ENCODE measurements around the gene OR6J1. TPM values are rescaled to one million over a fixed set of nuclear protein-coding genes. Genes with fewer than 3 reads are reported as not detected.
A peak's percentile ranks its signal among the peaks of the same experiment; 100 is the strongest.

Gene OR6J1
- total RNA-seq, 1 donor from 2014 or later, result not detected

DNA sequence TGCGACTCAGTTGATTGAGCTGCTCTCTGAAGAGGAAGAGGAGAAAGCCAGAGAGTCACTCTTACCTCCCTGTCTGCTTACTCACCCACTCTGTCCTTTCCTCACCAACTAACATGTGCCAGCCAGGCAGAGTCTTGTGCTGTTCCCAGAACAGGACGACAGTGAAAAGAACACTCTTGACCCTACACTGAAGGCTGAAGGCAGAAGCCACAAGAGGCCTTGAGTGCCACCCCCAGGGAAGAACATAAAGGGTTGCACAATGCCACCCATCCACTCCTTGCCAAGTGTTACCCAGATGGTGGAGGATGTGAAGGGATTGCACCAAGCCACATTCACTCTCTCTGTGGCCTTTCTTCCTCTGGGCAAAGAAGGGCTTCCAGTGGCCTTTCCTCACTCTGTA, 33.2 kb downstream of the OR6J1 start:
- H3K9me3 Mint-ChIP-seq, result no peaks in the 10 kb centered on the region
- peaks cover 37% of the 10 kb centered on the region for H3K36me3 Mint-ChIP-seq (ENCODE audit: low read depth)
- no peak overlapping the region for H3K4me3 Mint-ChIP-seq
- DNase-seq, result no peak
- no peak overlapping the region for H3K27ac Mint-ChIP-seq
- no peaks in the 10 kb centered on the region for H3K4me1 Mint-ChIP-seq
- no peaks in the 10 kb centered on the region for H3K27me3 Mint-ChIP-seq
- intact Hi-C loops (cut with micrococcal nuclease), result no loop called here

DNA sequence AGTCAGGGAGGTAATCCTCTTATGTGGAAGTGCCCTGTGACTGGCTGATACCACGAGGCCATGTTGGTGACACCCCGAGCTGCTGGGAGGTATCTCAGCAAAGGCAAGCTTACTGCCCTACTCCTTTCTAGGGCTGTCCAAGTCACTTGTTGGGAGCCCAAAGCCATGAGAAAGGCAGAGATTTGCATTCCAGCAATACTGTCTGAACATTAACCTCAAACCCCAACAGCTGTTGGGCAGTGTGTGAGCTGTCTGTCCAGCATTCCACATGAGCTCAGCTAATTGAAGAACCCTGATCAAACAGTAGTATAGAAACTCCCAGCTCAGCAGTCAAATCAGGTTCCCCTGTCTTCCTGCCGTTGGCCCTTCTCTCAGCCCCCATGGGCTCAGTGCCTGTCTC, 36.9 kb downstream of the OR6J1 start:
- intact Hi-C loops (cut with micrococcal nuclease), result no loop called here
- no peaks in the 10 kb centered on the region for H3K9me3 Mint-ChIP-seq
- no peaks in the 10 kb centered on the region for H3K27me3 Mint-ChIP-seq
- H3K27ac Mint-ChIP-seq, result no peak overlapping the region
- no peak overlapping the region for H3K4me3 Mint-ChIP-seq
- no peak for DNase-seq
- H3K4me1 Mint-ChIP-seq, result no peaks in the 10 kb centered on the region
- H3K36me3 Mint-ChIP-seq (ENCODE audit: low read depth), result peaks cover 68% of the 10 kb centered on the region

DNA sequence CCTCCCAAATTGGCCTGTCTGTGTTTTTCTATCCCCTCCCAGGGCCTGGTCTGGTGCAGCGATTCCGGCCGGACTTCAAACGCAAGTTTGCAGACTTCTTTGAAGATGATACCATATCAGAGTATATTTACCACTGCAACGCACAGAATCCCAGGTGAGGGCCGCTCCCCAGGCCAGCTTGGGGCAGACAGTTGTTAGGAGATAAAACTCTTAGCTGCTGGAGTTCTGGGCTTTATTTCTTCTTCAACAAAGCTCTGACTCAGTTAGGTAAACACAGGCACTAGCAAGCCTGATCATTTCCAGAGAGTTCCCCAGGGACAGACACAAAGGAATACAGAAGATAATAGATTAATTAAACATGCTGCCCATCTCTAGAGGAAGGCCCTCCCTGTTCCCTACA, 37.8 kb downstream of the OR6J1 start:
- Mint-ChIP-seq H3K4me3 (no peak overlapping the region), H3K27me3 (no peaks in the 10 kb centered on the region), H3K36me3 (ENCODE audit: low read depth) (peaks cover 72% of the 10 kb centered on the region), H3K27ac (no peak overlapping the region), H3K4me1 (peaks cover 5% of the 10 kb centered on the region), H3K9me3 (no peaks in the 10 kb centered on the region)
- no peak for DNase-seq
- intact Hi-C loops (cut with micrococcal nuclease), result no loop called here

DNA sequence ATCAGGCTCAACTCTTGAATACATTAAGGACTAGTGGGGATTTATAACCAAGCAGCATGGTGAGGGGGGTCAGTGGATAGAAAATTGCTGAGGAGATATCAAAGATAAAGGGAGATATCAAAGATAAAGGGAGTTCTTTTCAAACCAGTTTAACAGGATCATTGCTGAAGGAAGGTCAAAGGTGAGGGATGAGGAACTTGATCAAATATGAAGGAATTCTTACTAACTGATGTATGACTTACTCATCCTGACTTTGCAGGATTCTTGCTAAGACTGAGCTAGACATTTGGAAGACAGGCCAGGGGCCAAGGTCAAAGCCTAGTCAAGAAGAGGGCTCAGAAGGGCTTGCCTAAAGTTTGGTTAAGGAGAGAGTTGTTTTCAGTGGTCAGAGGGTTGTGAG, 41.3 kb downstream of the OR6J1 start:
- H3K4me1 Mint-ChIP-seq, result peaks cover 32% of the 10 kb centered on the region
- H3K36me3 Mint-ChIP-seq (ENCODE audit: low read depth), result peaks cover 62% of the 10 kb centered on the region
- H3K9me3 Mint-ChIP-seq, result no peaks in the 10 kb centered on the region
- no peak overlapping the region for H3K4me3 Mint-ChIP-seq
- DNase-seq, result no peak
- no peaks in the 10 kb centered on the region for H3K27me3 Mint-ChIP-seq
- no peak overlapping the region for H3K27ac Mint-ChIP-seq
- intact Hi-C loops (cut with micrococcal nuclease), result no loop called here

DNA sequence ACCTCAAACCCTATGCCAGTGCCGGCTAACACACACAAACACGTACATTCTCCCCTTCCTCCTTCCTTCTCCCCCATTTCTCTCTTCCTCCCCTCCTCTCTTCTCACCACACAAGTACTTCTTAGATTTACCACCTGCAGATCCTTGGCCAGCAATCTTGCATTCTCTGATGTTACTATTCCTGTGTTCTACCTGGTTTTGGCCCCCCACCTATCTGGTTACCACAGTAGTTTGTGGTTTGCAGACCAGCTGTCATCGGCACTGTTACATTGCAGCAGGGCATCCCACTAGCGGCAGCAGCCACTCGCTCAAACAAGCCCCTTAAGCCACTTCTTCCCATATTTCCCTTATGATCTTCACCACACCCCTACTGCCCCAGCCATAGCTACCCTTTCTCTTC, 42.2 kb downstream of the OR6J1 start:
- peaks cover 38% of the 10 kb centered on the region for H3K4me1 Mint-ChIP-seq
- no peak overlapping the region for H3K27ac Mint-ChIP-seq
- no peak overlapping the region for H3K4me3 Mint-ChIP-seq
- DNase-seq, result no peak
- no peaks in the 10 kb centered on the region for H3K9me3 Mint-ChIP-seq
- intact Hi-C loops (cut with micrococcal nuclease), result no loop called here
- no peaks in the 10 kb centered on the region for H3K27me3 Mint-ChIP-seq
- H3K36me3 Mint-ChIP-seq (ENCODE audit: low read depth), result peaks cover 57% of the 10 kb centered on the region

DNA sequence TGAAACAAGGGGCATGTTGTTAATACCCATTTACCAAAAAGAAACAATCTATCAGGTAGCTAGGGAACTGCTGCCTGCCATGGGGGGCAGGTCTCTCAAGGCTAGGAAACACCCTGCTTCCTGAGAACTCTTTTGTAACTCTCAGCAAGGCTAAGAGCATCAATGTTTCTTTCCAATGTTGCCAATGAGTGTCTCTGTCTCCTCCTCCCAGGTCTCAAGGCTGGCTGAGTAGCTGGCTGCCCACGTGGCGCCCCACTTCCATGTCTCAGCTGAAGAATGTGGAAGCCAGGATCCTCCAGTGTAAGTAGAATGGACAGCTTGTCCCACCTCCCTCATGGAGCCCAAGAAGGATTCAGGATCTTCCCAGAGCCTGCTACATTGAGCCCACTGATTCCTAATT, 42.7 kb downstream of the OR6J1 start:
- H3K4me3 Mint-ChIP-seq, result no peak overlapping the region
- H3K27ac Mint-ChIP-seq, result no peak overlapping the region
- peaks cover 54% of the 10 kb centered on the region for H3K36me3 Mint-ChIP-seq (ENCODE audit: low read depth)
- DNase-seq, result no peak
- no peaks in the 10 kb centered on the region for H3K27me3 Mint-ChIP-seq
- intact Hi-C loops (cut with micrococcal nuclease), result no loop called here
- no peaks in the 10 kb centered on the region for H3K9me3 Mint-ChIP-seq
- peaks cover 38% of the 10 kb centered on the region for H3K4me1 Mint-ChIP-seq

DNA sequence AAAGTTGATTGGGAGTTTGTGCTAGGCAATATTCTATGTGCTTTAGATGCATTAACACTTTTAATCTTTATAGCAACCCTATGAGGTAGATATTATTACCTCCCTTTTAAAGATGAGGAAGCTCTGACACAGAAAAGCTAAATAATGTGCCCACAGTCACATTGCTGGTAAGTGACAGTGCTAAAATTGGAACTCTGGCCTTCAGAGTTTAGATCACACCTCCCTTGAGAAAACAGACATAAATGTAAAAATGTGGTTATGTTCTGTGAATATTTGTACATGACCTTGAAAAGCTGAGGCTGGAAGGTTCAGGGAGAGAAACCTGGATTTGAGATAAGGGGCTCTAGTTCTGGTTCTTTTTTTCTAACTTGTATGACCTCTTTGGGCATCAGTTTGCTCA, 44.1 kb downstream of the OR6J1 start:
- intact Hi-C loops (cut with micrococcal nuclease), result no loop called here
- H3K27ac Mint-ChIP-seq, result no peak overlapping the region
- peaks cover 40% of the 10 kb centered on the region for H3K36me3 Mint-ChIP-seq (ENCODE audit: low read depth)
- no peaks in the 10 kb centered on the region for H3K9me3 Mint-ChIP-seq
- DNase-seq, result no peak
- peaks cover 39% of the 10 kb centered on the region for H3K4me1 Mint-ChIP-seq
- peak overlapping the region; percentile 6 for H3K4me3 Mint-ChIP-seq
- peaks cover 2% of the 10 kb centered on the region for H3K27me3 Mint-ChIP-seq

DNA sequence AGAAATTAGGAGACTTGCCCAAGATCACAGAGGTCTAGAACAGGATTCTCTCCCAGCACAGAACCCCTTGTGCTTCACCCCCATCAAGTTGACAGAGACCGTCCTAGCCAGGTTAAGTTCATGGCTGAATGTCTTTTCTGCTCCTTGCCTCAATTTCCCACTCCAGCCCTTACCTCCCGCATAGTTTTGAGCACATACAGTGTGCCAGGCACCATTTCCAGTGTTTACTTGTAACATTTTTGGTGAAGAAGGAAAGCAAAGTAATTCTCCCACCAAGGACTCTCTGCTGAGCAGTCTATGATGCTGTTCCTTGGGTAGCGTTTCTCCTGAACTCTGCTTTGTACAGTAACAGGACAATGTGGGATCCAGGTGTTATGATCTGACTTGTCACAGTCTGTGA, 44.8 kb downstream of the OR6J1 start:
- peak overlapping the region; percentile 89 for H3K27ac Mint-ChIP-seq
- peaks cover 33% of the 10 kb centered on the region for H3K36me3 Mint-ChIP-seq (ENCODE audit: low read depth)
- H3K27me3 Mint-ChIP-seq, result peaks cover 3% of the 10 kb centered on the region
- H3K4me3 Mint-ChIP-seq, result peak overlapping the region; percentile 94
- H3K9me3 Mint-ChIP-seq, result no peaks in the 10 kb centered on the region
- no peak for DNase-seq
- intact Hi-C loops (cut with micrococcal nuclease), result no loop called here
- H3K4me1 Mint-ChIP-seq, result peaks cover 39% of the 10 kb centered on the region

DNA sequence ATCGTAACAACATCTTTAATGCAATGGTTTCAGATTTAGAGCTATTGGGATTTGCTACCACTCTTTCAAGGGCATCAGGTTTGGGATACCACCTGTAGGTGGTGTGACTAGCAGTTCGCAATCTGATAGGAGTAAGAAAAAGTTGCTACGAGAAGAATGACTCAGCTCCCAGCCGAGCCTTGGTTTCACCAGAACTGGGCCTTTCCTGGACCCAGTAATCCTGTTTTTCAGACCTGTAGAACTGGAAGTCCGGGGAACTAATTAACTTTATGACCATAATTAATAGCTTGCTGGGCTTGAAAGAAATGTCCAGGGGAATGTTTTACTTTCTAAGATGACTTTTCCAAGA, 45.3 kb downstream of the OR6J1 start:
- intact Hi-C loops (cut with micrococcal nuclease), result loop anchor here (1.0 kb wide), 2 partner anchors 10 to 167 kb away; partner anchors contain the start of genes DAD1 and OXA1L

DNA sequence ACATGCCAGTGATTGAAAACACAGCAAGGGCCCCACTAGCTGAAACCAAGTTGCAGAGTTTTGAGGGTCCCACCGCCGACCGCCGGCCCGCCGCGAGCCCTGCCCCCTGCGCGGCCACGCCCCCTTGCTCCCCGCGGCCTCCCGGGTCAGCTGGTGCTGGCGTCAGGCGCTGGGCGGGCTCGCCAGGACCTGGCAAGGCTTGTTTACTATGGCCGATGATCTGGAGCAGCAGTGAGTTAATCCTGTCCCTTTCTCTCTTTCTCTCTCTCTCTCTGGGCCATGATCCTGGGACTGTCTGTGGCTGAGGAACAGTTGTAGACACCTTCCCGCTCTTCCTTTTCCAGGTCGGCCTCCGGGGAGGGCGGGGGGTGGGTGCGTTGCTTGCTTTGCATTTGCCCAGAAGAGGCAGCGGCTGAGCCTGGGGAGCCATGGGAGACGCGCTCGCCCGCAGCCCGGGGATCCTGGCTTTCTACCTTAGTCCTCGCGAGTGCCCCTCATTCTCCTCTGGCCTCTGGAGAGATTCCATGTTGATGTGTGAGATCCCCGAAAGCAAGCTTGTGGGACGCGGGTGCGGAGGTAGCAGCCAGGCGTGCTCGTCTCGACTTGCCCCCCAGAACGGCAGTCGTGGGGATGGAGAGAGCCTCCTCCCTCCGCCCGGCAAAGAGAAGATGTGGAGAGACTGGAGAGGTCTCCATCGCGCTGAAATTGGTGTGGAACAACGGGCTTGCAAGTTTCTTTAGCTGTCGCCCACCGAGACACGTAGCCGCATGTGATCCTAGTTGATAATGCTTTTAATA, 45.9 kb downstream of the OR6J1 start, which contains the start of gene ABHD4:
TSS of gene ABHD4 (plus strand) at position 202 of the 797 bp plus-strand sequence. CDS start at position 209, 7 bp downstream.
- peaks cover 27% of the 10 kb centered on the region for H3K36me3 Mint-ChIP-seq (ENCODE audit: low read depth)
- peaks cover 6% of the 10 kb centered on the region for H3K27me3 Mint-ChIP-seq
- peak within 1 kb of the TSS; percentile 94 for H3K4me3 Mint-ChIP-seq
- peak; percentile 94 for DNase-seq
- H3K27ac Mint-ChIP-seq, result peak within 1 kb of the TSS; percentile 89
- no peaks in the 10 kb centered on the region for H3K9me3 Mint-ChIP-seq
- intact Hi-C loops (cut with micrococcal nuclease), result loop anchor here (1.0 kb wide), 2 partner anchors 9 to 168 kb away; partner anchors contain the start of genes DAD1 and OXA1L
- peaks cover 39% of the 10 kb centered on the region for H3K4me1 Mint-ChIP-seq

More for the DNA sequence above, 45.3 kb downstream of the OR6J1 start:
- Mint-ChIP-seq H3K36me3 (ENCODE audit: low read depth) (peaks cover 30% of the 10 kb centered on the region), H3K4me1 (peaks cover 39% of the 10 kb centered on the region), H3K27me3 (peaks cover 3% of the 10 kb centered on the region), H3K27ac (peak overlapping the region; percentile 89), H3K4me3 (peak overlapping the region; percentile 94), H3K9me3 (no peaks in the 10 kb centered on the region)
- peak; percentile 80 for DNase-seq

DNA sequence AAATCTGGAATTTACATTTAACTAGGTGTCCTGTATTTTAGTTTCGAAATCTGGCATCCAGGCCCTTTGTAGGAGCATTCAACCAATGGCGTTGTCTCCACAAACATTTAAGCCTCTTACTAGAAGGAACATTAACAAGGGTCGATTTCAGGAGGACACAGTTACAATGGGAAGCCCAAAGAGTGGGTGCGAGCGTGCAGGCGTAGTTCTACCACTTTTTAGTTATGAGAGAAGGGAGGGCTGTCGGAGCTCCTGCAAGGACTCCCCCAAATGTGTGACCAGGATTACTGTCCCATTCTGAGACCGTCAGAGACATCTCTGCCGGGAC, 46.4 kb downstream of the OR6J1 start:
- peak overlapping the region; percentile 75 for H3K27ac Mint-ChIP-seq
- H3K9me3 Mint-ChIP-seq, result no peaks in the 10 kb centered on the region
- peaks cover 39% of the 10 kb centered on the region for H3K4me1 Mint-ChIP-seq
- peaks cover 9% of the 10 kb centered on the region for H3K27me3 Mint-ChIP-seq
- no peak for DNase-seq
- intact Hi-C loops (cut with micrococcal nuclease), result loop anchor here (1.0 kb wide), 2 partner anchors 8 to 169 kb away; partner anchors contain the start of genes DAD1 and OXA1L
- H3K36me3 Mint-ChIP-seq (ENCODE audit: low read depth), result peaks cover 22% of the 10 kb centered on the region
- H3K4me3 Mint-ChIP-seq, result peak overlapping the region; percentile 94

DNA sequence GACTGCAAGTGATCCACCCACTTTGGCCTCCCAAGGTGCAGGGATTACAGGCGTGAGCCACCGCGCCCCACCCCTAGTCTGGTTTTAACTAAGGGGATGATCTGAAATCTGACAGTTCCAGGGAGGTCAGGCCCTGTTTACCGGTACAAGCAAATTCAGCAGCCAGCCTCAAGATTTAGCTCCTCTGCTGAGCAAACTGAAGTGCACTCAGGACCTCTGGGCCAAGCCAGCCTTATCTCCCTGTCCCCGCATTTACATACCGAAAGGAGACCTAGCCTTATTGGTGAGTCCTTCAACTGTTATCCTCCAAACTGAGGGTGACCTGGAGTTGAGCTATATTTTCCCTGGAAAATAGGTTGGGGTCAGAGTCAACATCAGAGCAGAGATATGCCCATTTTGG, 46.9 kb downstream of the OR6J1 start:
- Mint-ChIP-seq H3K27ac (peak overlapping the region; percentile 35), H3K9me3 (no peaks in the 10 kb centered on the region), H3K36me3 (ENCODE audit: low read depth) (peaks cover 17% of the 10 kb centered on the region), H3K4me3 (peak overlapping the region; percentile 94), H3K4me1 (peaks cover 39% of the 10 kb centered on the region), H3K27me3 (peaks cover 9% of the 10 kb centered on the region)
- intact Hi-C loops (cut with micrococcal nuclease), result no loop called here
- no peak for DNase-seq

DNA sequence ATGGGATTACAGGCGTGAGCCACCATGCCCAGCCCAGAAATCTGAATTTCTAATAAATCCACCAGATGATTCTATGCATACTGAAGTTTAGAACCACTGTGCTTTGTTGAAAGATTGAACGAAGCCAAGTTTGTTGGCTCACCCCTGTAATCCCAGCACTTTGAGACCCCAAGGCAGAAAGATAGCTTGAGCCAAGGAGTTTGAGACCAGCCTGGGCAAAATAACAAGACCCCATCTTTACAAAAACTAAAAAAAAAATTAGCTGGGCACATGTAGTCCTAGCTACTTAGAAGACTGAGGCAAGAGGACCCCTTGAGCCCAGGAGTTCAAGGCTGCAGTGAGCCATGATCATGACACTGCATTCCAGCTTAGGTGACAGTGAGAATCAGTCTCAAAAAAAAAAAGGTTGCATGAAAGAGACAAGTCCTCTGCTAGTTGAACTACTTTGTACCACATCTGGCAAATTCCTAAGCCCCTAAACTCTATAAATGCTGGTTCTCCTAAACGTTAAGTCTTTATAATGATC, 47.7 kb downstream of the OR6J1 start:
- no peak overlapping the region for H3K4me3 Mint-ChIP-seq
- peaks cover 10% of the 10 kb centered on the region for H3K36me3 Mint-ChIP-seq (ENCODE audit: low read depth)
- H3K27ac Mint-ChIP-seq, result no peak overlapping the region
- H3K9me3 Mint-ChIP-seq, result no peaks in the 10 kb centered on the region
- peaks cover 35% of the 10 kb centered on the region for H3K4me1 Mint-ChIP-seq
- no peak for DNase-seq
- H3K27me3 Mint-ChIP-seq, result peaks cover 9% of the 10 kb centered on the region
- intact Hi-C loops (cut with micrococcal nuclease), result no loop called here

DNA sequence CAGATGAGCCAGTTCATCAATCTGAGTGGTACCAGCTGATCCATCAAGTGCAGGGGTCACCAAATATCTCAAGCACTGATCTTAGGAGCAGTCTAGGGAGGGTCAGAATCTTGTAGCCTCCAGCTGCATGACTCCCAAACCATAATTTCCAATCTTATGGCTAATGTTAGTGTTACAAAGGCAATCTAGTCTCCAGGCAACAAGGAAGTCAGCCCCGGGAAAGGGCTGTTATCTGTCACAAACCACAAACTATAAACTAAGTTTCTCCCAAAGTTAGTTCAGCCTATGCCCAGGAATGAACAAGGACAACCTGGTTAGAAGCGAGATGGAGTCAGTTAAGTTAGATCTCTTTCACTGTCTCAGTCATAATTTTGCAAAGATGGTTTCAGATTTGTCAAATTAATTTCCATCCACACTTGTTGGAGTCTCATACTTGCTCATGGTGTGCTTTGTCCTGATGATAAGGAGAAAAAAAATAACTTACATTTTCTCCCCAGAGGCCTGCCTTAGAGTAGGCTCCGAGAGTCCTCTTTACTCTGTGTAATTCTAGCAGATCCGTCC, 49.9 kb downstream of the OR6J1 start:
- H3K27me3 Mint-ChIP-seq, result peaks cover 10% of the 10 kb centered on the region
- no peak overlapping the region for H3K27ac Mint-ChIP-seq
- intact Hi-C loops (cut with micrococcal nuclease), result no loop called here
- H3K9me3 Mint-ChIP-seq, result no peaks in the 10 kb centered on the region
- DNase-seq, result no peak
- peaks cover 30% of the 10 kb centered on the region for H3K4me1 Mint-ChIP-seq
- H3K36me3 Mint-ChIP-seq (ENCODE audit: low read depth), result peaks cover 1% of the 10 kb centered on the region
- H3K4me3 Mint-ChIP-seq, result no peak overlapping the region

Data from activated CD4-positive, alpha-beta T cell treated with anti-CD3 and anti-CD28 coated beads, Interleukin-2, amount 10 ng/mL, durations not matched to agents 24 days and 14 days (primary cell).